Psoas muscle (tissue), 8 donors: Measurements from ENCODE around the gene OCA2. TPM values are rescaled to one million over a fixed set of nuclear protein-coding genes. Genes with fewer than 3 reads are reported as not detected.

Source experiments
- ATAC-seq, 4 donors: fragments of 200-7000 bp; cut with Tn5 transposase; one replicate each; pipeline ENCODE4 v1.9.1; 2020; ENCODE audit warnings: moderate library complexity in 3 of 4, mild to moderate bottlenecking in 2 of 4
- DNase-seq, 2 donors: peaks; one replicate each; pipeline ENCODE4 v3.0.0-alpha.2; 2020
- H3K27ac ChIP-seq: fragments of 200-600 bp; one replicate; pipeline ENCODE4 v1.8.0; 2022
- H3K27me3 ChIP-seq, 3 donors: fragments of 200-600 bp in 1 of 3; one replicate each; pipeline versions ENCODE4 v1.6.1 to v1.8.0; 2013 to 2022; ENCODE audit warnings: low read length in 2 of 3, mild to moderate bottlenecking in 2 of 3, moderate library complexity in 1 of 3; ENCODE audit not compliant: insufficient read depth in 3 of 3
- H3K36me3 ChIP-seq, 2 donors: fragments of 200-600 bp in 1 of 2; one replicate each; pipeline versions ENCODE4 v1.6.1 to v1.8.0; 2013 to 2022; ENCODE audit warnings: low read depth in 1 of 2, mild to moderate bottlenecking in 1 of 2, moderate library complexity in 1 of 2; ENCODE audit not compliant: insufficient read depth in 1 of 2
- H3K4me1 ChIP-seq: fragments of 200-600 bp; one replicate; pipeline ENCODE4 v1.8.0; 2022
- H3K4me3 ChIP-seq: fragments of 200-600 bp; one replicate; pipeline ENCODE4 v1.8.0; 2022; ENCODE audit warnings: mild to moderate bottlenecking
- H3K9me3 ChIP-seq: fragments of 200-600 bp; one replicate; pipeline ENCODE4 v1.8.0; 2022
- WGBS, 3 donors: extraction: QIAGEN DNeasy Blood & Tissue Kit; methylation state at CpG; one replicate each; pipeline versions ENCODE4 v1.1.6 to v1.1.7; 2013; 5-methylcytosine and 5-hydroxymethylcytosine counted together
- intact Hi-C, 2 donors: fragments of 100-400 bp; cut with DNase I; formaldehyde crosslinking; loops; one replicate each; pipeline versions ENCODE4 v1.11.0 to v1.14.2; 2022
- polyA plus RNA-seq, 3 donors: library from polyadenylated mRNA; stranded (reverse); fragments of 200-250 nt; gene quantifications; one replicate each; pipeline ENCODE4 v1.2.3, GENCODE V29; 2013
- total RNA-seq, 4 donors: library from RNA; stranded (reverse); fragmentation: NEBNext Ultra II Directional in 2 of 4; extraction: Animal tissue kit (Norgen Biotek cat#: 25700) in 2 of 4; gene quantifications; one replicate each; pipeline versions ENCODE4 v1.2.1 to v1.2.4, GENCODE V29; 2021 to 2023
- TF ChIP-seq, protein P1 (sequence below): fragments of 200-600 bp; IDR thresholded peaks from one replicate; pipeline ENCODE4 v1.8.0; 2022; ENCODE audit warnings: antibody characterized with exemption
- donor health status: healthy with polysubstance abuse.
- donor health status: DM: no; HTN: no; CAD: no; lungs with moderate emphysema.
- donor health status: Bipolar disorder and iron deficiency.
- donor health status: healthy.
- donor health status: DM: yes; HTN: yes; CAD: no.
- donor health status: DM: no; HTN: no; CAD: no.
- donor health status: DM: no; HTN: no; CAD: no.
- donor health status: DM: yes; HTN: yes; CAD: no.

OCA2 gene
- total and polyA plus RNA-seq, 7 donors = 0.03 to 0.52 (median 0.17) TPM; not detected in 2

DNA sequence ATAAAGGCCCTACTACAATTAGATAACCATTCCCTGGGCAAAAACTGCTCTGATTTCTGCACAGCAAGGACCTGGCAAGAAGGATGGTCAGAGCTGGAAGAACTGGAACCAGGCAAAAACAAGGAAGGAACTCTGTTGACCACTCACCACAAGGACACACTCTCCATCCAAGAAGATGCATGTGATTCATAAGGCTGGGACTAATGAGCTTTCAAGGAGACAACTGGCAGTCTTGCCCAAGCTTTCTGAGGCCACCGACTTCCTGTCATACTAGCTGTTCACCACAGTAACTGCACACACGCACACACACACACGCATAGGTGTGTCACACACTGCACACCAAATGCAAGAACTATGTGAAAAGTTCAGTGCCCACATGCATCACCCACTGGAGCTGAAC, 256.6 kb downstream of the OCA2 start:
- no peaks in the 10 kb centered on the region for H3K9me3 ChIP-seq
- no peaks in the 10 kb centered on the region for H3K36me3 ChIP-seq
- TF ChIP-seq, protein P1, sequence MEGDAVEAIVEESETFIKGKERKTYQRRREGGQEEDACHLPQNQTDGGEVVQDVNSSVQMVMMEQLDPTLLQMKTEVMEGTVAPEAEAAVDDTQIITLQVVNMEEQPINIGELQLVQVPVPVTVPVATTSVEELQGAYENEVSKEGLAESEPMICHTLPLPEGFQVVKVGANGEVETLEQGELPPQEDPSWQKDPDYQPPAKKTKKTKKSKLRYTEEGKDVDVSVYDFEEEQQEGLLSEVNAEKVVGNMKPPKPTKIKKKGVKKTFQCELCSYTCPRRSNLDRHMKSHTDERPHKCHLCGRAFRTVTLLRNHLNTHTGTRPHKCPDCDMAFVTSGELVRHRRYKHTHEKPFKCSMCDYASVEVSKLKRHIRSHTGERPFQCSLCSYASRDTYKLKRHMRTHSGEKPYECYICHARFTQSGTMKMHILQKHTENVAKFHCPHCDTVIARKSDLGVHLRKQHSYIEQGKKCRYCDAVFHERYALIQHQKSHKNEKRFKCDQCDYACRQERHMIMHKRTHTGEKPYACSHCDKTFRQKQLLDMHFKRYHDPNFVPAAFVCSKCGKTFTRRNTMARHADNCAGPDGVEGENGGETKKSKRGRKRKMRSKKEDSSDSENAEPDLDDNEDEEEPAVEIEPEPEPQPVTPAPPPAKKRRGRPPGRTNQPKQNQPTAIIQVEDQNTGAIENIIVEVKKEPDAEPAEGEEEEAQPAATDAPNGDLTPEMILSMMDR = no peak
- 75 to 90% (median 88%) methylated on average over 3 of the region's 3 CpGs for WGBS, 3 donors
- H3K27me3 ChIP-seq = no peaks in the 10 kb centered on the region
- no peak overlapping the region for H3K27ac ChIP-seq
- no peak overlapping the region for H3K4me3 ChIP-seq
- intact Hi-C loops = no loop called here
- DNase-seq (peak in 1 of 2 donors; percentile 28), ATAC-seq (no peak)
- no peaks in the 10 kb centered on the region for H3K4me1 ChIP-seq

DNA sequence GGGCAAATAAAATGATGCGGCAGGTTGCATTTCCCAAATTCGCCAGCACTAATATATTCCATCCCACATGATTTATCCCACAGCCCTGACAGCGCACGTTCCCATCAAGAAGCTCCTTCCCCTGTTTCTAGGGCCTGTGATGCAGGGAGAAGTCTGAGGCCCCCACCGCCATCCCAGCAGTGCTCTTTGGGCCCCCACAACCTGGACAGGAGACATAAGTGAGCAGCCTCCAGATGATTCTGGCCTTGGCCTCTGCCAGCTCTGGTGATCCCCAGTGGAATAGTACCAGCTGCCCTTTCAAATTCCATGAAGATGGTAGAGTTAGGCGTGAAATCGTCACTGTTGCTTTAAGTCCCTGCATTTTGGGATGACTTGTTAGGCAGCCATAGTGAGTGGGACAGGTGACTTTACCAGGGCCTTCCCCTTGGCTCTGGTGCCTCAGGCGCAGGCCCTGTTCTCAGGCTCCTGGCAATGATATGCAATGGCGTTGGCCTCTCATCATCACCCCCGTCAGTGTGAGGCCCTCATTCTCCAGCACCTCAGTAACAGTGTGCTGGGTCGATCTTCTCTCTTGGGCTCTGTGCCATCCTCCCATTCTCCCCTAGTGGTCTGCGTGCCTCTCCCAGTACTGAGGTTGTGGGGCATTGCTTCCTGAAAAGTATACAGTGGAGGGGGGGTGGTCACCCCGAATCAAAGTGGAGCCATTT, 263.7 kb downstream of the OCA2 start:
- ATAC-seq (no peak), DNase-seq (peak in 1 of 2 donors; percentile 25)
- no peaks in the 10 kb centered on the region for H3K36me3 ChIP-seq
- H3K9me3 ChIP-seq = no peaks in the 10 kb centered on the region
- no peak overlapping the region for H3K4me3 ChIP-seq
- TF ChIP-seq, protein P1 = no peak
- no peaks in the 10 kb centered on the region for H3K27me3 ChIP-seq
- no peak overlapping the region for H3K27ac ChIP-seq
- intact Hi-C loops = loop anchor here in 1 of 2 donors (10.0 kb wide), 1 partner anchor 61 kb away; no protein-coding TSS in a partner anchor
- WGBS, 3 donors = 71 to 92% (median 78%) methylated on average over 13 of the region's 13 CpGs
- no peaks in the 10 kb centered on the region for H3K4me1 ChIP-seq

DNA sequence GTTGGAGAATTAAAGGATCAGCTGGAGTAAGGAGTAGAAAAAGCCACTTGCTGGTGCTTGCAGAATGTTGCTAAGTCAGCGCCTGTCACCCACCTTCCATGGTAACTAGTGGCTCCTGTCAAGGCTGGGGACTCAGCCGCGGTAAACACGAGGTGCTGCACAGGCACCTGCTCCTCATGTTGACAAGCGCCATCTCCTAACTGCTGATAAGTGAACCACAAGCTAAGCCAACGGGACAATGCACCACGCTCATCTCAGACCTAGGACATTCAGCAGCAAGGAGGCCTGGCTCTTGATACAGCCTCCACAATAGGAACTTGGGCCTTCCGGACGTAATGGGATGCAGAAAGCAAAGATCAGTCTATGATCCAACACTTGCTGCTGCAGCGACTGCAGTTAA, 264.4 kb downstream of the OCA2 start:
- no peaks in the 10 kb centered on the region for H3K9me3 ChIP-seq
- H3K27ac ChIP-seq = no peak overlapping the region
- TF ChIP-seq, protein P1 = no peak
- no peak overlapping the region for H3K4me3 ChIP-seq
- ATAC-seq (no peak), DNase-seq (peak in 1 of 2 donors; percentile 35)
- no peaks in the 10 kb centered on the region for H3K27me3 ChIP-seq
- intact Hi-C loops = loop anchor here in 1 of 2 donors (10.0 kb wide), 1 partner anchor 60 kb away; no protein-coding TSS in a partner anchor
- WGBS, 3 donors = 90 to 94% (median 91%) methylated on average over 10 of the region's 10 CpGs
- H3K4me1 ChIP-seq = no peaks in the 10 kb centered on the region
- no peaks in the 10 kb centered on the region for H3K36me3 ChIP-seq

DNA sequence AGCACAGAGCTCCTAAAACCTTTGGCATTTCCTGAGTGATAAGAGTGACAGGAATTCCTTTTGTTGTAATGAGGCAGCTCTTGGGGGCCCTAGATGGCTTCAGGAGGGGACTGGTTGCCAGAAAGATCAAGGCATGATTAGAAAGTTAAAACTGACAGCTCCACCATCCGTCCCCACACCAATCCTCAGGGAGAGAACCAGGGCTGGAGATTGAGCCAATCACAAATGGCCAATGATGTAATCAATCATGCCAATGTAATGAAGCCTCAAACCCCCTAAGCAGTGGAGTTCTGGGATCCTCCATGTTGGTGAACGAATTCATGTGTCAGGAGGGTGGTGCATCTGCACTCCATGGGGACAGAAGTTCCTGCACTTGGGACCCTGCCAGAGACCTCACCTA, 265.1 kb downstream of the OCA2 start:
- DNase-seq = no peak
- no peak overlapping the region for H3K4me3 ChIP-seq
- H3K9me3 ChIP-seq = no peaks in the 10 kb centered on the region
- no peak for ATAC-seq
- no peaks in the 10 kb centered on the region for H3K4me1 ChIP-seq
- H3K27ac ChIP-seq = no peak overlapping the region
- 73 to 79% (median 76%) methylated on average over 2 of the region's 2 CpGs for WGBS, 3 donors
- TF ChIP-seq, protein P1 = no peak
- H3K36me3 ChIP-seq = no peaks in the 10 kb centered on the region
- H3K27me3 ChIP-seq = no peaks in the 10 kb centered on the region
- intact Hi-C loops = loop anchor here in 1 of 2 donors (10.0 kb wide), 1 partner anchor 59 kb away; no protein-coding TSS in a partner anchor
